Activated CD4-positive, alpha-beta T cell treated with anti-CD3 and anti-CD28 coated beads, Interleukin-2, amount 50 U/mL, for 48 hours (primary cell): Measurements from ENCODE around the gene OPCML.

Experiments used
- DNase-seq, 2 experiments: peaks; one replicate each; pipeline ENCODE4 v3.0.0-alpha.2; 2020

Gene OPCML

GRCh38 chr11:133115099-133115498 lies 417.2 kb downstream of the OPCML start:
- no peak for DNase-seq

- DNase-seq = no peak
Observed at GRCh38 chr11:133107763-133108162, 424.5 kb downstream of the OPCML start.

GRCh38 chr11:133107136-133107535 lies 425.2 kb downstream of the OPCML start:
- DNase-seq = no peak

GRCh38 chr11:133106417-133106816 lies 425.9 kb downstream of the OPCML start:
- no peak for DNase-seq

DNA sequence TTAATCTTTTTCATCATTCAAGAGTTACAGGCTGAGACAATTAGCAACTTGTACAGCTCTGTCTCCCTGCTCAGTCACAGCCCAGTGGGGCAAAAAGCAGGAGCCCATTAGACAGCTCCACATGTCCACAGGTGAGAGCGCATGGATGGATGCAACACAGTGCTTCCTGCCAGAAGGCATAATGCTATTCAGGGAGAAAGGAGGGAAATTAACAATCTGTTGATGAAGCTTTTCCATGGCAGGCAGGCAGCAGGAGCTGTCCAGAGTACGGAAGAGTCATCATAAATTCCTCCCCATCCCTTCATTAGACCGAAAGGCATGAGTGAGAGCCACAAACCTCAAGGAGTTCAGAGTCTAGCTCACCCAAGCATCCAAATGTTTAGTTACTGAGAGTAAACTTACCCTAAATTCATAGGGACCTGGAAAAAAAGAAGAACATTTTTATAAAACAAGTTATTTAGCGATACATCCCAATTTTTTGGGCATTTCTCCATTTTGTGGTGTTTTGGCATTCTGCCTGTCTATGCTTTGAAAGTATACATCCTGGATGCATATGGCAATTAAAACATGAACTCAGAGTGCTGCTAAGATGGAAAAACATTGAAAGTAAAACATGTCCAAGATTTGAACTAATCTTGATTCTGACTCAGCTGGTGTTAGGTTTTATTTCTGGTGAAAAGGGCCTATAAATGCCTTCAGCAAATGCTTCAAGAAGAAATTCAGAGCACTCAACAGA lies 428.1 kb downstream of the OPCML start:
- no peak for DNase-seq

- DNase-seq = no peak
Observed at GRCh38 chr11:133096981-133097380, 435.3 kb downstream of the OPCML start.

DNA sequence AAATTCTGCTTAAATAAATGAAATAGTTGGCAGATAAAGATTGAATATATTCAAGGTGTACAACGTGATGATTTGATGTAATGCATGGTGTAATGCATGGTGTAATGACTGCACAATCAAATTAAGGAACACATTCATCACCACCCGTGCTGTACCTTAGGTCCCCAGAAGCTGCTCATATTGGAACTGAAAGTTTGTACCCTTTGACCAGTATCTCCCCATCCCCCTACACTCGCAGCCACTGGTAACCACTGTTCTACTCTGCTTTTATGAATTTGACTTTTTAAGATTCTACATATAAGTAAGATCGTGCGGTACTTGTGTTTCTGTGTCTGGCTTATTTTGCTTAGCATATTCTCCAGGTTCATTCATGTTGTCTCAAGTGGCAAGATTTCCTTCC lies 445.8 kb downstream of the OPCML start:
- DNase-seq = no peak

- peak; percentile 64 to 65 for DNase-seq
Observed at GRCh38 chr11:133082841-133083488, 449.3 kb downstream of the OPCML start.

- no peak for DNase-seq
Observed at GRCh38 chr11:133082453-133082781, 449.9 kb downstream of the OPCML start.

- DNase-seq = no peak
Observed at GRCh38 chr11:133081730-133082452, 450.4 kb downstream of the OPCML start.

- DNase-seq = no peak
Observed at GRCh38 chr11:133081020-133081419, 451.3 kb downstream of the OPCML start.

- peak; percentile 23 to 30 for DNase-seq
Observed at GRCh38 chr11:133078591-133079404, 453.5 kb downstream of the OPCML start.

GRCh38 chr11:133078012-133078411 lies 454.3 kb downstream of the OPCML start:
- no peak for DNase-seq

GRCh38 chr11:133075351-133075750 lies 456.9 kb downstream of the OPCML start:
- no peak for DNase-seq

DNA sequence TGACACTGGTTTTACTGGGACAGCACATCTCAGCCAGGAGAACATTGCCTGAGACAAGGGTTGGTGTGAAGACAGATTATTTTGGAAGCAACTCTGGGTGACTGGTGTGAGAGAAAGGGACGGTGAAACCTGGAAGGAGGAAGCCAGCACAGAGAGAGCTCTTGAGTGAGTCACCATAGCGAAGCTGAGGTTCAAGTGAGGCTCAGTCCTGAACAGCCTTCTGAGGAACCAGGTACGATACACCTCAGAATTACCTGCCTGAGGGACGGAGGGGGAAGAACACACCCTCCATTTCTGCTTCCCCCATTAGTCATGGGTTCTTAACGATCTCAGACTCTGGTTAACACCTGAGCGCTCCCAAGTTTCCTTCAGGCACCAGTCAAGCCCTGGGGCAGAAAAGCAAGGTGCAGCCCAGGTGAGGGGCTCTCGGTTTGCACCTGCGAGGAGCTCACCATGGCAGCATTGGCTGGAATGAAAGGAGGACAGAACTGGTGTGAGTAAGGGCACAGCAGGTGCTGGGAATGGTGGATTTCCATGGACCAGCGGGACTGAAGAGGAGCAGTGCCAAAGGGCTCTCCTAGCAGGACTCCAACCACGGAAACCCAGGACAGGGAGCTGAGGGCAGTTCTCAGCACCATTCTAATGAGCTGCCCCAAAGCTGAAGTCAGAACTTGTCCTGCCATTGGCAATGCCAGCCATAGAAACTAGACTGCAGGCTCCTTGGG lies 459.3 kb downstream of the OPCML start:
- no peak for DNase-seq

GRCh38 chr11:133072378-133072777 lies 459.9 kb downstream of the OPCML start:
- DNase-seq = no peak

- DNase-seq = no peak
Observed at GRCh38 chr11:133070791-133071190, 461.5 kb downstream of the OPCML start.

GRCh38 chr11:133070021-133070713 lies 462.1 kb downstream of the OPCML start:
- no peak for DNase-seq

DNA sequence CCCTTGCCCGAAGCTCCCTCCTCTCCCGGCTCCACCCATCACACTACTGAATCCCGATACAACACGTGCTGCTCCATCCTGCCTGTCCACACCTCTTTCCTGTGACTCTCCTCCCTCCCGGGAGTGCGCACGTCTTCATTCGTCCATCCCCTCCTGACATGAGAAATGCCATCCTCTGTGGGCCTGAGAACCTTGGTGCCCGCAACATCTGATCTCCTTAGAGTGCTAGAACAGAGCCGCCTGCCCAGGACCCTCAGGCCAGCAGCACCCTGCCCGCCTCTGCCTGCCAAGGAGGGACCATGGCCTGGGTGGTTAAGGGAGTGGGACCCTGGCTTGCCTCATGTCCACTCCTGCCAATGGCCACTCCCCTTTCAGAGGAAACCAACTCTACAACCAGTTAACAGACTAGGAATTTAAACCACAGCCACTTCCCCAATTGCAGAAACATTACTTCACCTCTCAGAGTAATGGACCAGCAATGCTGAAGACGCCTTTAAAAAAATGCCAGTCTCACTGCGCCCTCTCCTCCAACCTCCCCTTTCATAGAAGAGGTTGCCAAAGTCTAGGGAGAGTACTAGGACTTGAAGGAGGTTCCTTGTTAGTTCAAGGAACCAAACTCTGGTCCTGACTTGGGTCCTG lies 466.3 kb downstream of the OPCML start:
- DNase-seq = no peak

- DNase-seq = no peak
Observed at GRCh38 chr11:133064961-133065360, 467.3 kb downstream of the OPCML start.

DNA sequence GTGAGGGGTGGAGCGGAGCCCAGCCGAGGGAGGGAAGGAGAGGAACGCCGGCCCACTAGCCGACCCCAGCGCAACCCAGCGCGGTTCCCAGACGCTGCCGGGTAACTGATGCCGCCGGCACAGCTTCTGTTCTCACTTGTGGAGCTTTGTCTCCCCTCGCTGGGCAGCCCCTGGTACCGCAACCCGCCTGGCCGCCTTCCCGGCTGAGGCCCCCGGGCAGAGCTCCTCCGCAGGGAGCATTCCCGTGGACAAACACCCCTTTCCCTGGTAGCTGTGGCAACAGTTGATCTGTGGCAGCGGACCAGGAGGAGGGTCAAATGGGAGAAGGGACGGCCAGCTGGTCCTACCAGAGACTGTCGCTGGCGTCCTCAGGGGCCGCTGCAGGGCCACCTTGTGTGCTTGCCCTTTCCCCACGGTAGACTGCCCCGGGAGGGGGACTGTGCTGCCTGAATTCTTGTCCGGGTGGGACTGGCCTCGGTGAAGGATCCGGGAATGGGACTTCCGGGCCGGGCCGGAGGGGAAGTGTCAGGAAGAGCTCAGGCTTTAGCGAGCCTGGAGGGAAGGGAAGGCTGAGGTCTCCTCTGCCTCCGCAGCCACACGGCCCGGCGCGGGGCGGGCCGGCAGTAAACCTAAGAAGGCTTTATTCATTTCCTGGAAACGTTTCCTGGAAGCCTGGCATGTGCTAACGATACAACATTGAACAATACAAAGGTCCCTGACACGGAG lies 468.0 kb downstream of the OPCML start:
- peak in 1 of 2 experiments; percentile 13 for DNase-seq
